Measurements from ENCODE around the gene ZNF491.
A peak's percentile ranks its signal among the peaks of the same experiment; 100 is the strongest.

The ZNF491 gene

DNA sequence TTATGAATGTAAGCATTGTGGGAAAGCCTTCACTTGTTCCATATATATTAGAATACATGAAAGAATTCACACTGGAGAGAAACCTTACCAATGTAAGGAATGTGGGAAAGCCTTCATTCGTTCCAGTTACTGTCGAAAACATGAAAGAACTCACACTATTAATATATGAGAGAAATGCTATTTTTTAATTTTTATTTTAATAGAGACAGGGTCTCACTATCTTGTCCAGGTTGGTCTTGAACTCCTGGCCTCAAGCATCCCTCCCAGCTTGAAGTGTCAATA is 8.7 kb downstream of the ZNF491 start:
- TF ChIP-seq RAD21 (IDR thresholded peaks at IDR 0.05; ENCODE audit: low read depth), result no peak
- no peak for TF ChIP-seq REST (IDR thresholded peaks at IDR 0.05; ENCODE audit: low read depth)
- no peak for TF ChIP-seq EGR1 (IDR thresholded peaks at IDR 0.05)
- TF ChIP-seq TEAD4 (IDR thresholded peaks at IDR 0.05), result no peak
- TF ChIP-seq TCF12 (IDR thresholded peaks at IDR 0.05; ENCODE audit: low read depth), result no peak
- TF ChIP-seq NFIC (IDR thresholded peaks at IDR 0.05), result no peak
- no peak for TF ChIP-seq CREB1 (IDR thresholded peaks at IDR 0.05; ENCODE audit: low read depth)
- no peak for TF ChIP-seq YY1 (IDR thresholded peaks at IDR 0.05; ENCODE audit: low read depth)
- no peak for TF ChIP-seq EP300 (IDR thresholded peaks at IDR 0.05; ENCODE audit: borderline replicate concordance)
- TF ChIP-seq MAX (IDR thresholded peaks at IDR 0.05), result no peak
- no peak for TF ChIP-seq FOXM1 (IDR thresholded peaks at IDR 0.05; ENCODE audit: borderline replicate concordance, low read depth)

- TF ChIP-seq MAX (IDR thresholded peaks at IDR 0.05) (no peak), NFIC (IDR thresholded peaks at IDR 0.05) (no peak), TAF1 (IDR thresholded peaks at IDR 0.05; ENCODE audit: low read depth) (no peak), REST (IDR thresholded peaks at IDR 0.05; ENCODE audit: low read depth) (no peak), CREB1 (IDR thresholded peaks at IDR 0.05; ENCODE audit: low read depth) (no peak), TEAD4 (IDR thresholded peaks at IDR 0.05) (no peak), TCF12 (IDR thresholded peaks at IDR 0.05; ENCODE audit: low read depth) (no peak), ZBTB7A (IDR thresholded peaks at IDR 0.05; ENCODE audit: low read depth) (no peak), YY1 (IDR thresholded peaks at IDR 0.05; ENCODE audit: low read depth) (no peak), EP300 (IDR thresholded peaks at IDR 0.05; ENCODE audit: borderline replicate concordance) (no peak), FOXM1 (IDR thresholded peaks at IDR 0.05; ENCODE audit: borderline replicate concordance, low read depth) (no peak), EGR1 (IDR thresholded peaks at IDR 0.05) (no peak), RAD21 (IDR thresholded peaks at IDR 0.05; ENCODE audit: low read depth) (no peak), CEBPB (IDR thresholded peaks at IDR 0.05) (no peak)
- TF ChIP-seq, protein P1, sequence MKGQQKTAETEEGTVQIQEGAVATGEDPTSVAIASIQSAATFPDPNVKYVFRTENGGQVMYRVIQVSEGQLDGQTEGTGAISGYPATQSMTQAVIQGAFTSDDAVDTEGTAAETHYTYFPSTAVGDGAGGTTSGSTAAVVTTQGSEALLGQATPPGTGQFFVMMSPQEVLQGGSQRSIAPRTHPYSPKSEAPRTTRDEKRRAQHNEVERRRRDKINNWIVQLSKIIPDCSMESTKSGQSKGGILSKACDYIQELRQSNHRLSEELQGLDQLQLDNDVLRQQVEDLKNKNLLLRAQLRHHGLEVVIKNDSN (IDR thresholded peaks at IDR 0.05), result no peak
Observed at GRCh38 chr19:11813703-11814028, 15.3 kb downstream of the ZNF491 start.

- TF ChIP-seq MAX (IDR thresholded peaks at IDR 0.05) (peak; percentile 12; the same call in 1 of the 2 replicates), YY1 (IDR thresholded peaks at IDR 0.05; ENCODE audit: low read depth) (peak; percentile 77), CEBPB (IDR thresholded peaks at IDR 0.05) (no peak), CREB1 (IDR thresholded peaks at IDR 0.05; ENCODE audit: low read depth) (no peak), ZBTB7A (IDR thresholded peaks at IDR 0.05; ENCODE audit: low read depth) (peak; percentile 76; the same call in 1 of the 2 replicates), TCF12 (IDR thresholded peaks at IDR 0.05; ENCODE audit: low read depth) (peak; percentile 16; the same call in 1 of the 2 replicates), TAF1 (IDR thresholded peaks at IDR 0.05; ENCODE audit: low read depth) (peak; percentile 94)
Observed at GRCh38 chr19:11814029-11814699, 15.8 kb downstream of the ZNF491 start, which contains the start of gene ZNF440. Gene ZNF440 (plus strand): TSS chr19:11814273. CDS start chr19:11814448, 175 bp downstream.

DNA sequence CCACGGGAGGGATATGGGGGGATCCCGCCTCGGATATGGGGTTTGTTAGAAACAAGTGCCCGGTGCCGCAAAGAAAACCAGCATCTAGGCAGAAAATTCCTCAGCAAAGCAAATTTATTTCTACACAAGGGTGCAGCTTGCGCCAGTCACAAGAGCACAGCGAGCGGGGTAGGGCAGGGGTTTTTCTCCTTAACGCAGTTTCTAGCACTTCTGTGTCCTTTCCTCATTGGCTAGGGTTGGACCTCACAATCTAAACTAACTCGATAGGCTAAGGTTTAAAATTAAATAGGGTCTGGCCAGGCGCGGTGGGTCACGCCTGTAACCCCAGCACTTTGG is 16.3 kb downstream of the ZNF491 start:
- TF ChIP-seq ZBTB7A (IDR thresholded peaks at IDR 0.05; ENCODE audit: low read depth) (0 out of 2 replicates have a peak, but pooled peaks have one; percentile 3), NFIC (IDR thresholded peaks at IDR 0.05) (no peak), TCF12 (IDR thresholded peaks at IDR 0.05; ENCODE audit: low read depth) (no peak), REST (IDR thresholded peaks at IDR 0.05; ENCODE audit: low read depth) (no peak), EP300 (IDR thresholded peaks at IDR 0.05; ENCODE audit: borderline replicate concordance) (no peak)
